Neural cell (in vitro differentiated cells): ENCODE data around the gene CNST.

Experiments used
- EZH2 ChIP-seq: fragments of 200-600, 300-800 bp; shearing (Covaris generic), sonication (generic); IDR thresholded peaks from 2 replicates; pipeline ENCODE4 v1.6.1; 2014; ENCODE audit warnings: antibody characterized with exemption, low read length, borderline replicate concordance, mild to moderate bottlenecking; ENCODE audit not compliant: insufficient read depth, poor library complexity, severe bottlenecking
- POLR2AphosphoS5 ChIP-seq: IDR thresholded peaks from 2 replicates; pipeline ENCODE4 v1.6.1; 2012
- SMC3 ChIP-seq: fragments of 450-650 bp; conservative IDR thresholded peaks from 2 replicates; pipeline ENCODE4 v1.6.1; 2014; ENCODE audit warnings: antibody characterized with exemption, mild to moderate bottlenecking, moderate library complexity; ENCODE audit not compliant: poor library complexity
- TF ChIP-seq, protein P1 (sequence below): fragments of 450-650 bp; IDR thresholded peaks from 2 replicates; pipeline ENCODE4 v1.5.1; 2014; ENCODE audit warnings: antibody characterized with exemption, mild to moderate bottlenecking, moderate library complexity; ENCODE audit not compliant: poor library complexity, severe bottlenecking
- TF ChIP-seq, protein P2 (sequence below): IDR thresholded peaks from 2 replicates; pipeline ENCODE4 v1.6.1; 2012; ENCODE audit warnings: borderline replicate concordance

DNA sequence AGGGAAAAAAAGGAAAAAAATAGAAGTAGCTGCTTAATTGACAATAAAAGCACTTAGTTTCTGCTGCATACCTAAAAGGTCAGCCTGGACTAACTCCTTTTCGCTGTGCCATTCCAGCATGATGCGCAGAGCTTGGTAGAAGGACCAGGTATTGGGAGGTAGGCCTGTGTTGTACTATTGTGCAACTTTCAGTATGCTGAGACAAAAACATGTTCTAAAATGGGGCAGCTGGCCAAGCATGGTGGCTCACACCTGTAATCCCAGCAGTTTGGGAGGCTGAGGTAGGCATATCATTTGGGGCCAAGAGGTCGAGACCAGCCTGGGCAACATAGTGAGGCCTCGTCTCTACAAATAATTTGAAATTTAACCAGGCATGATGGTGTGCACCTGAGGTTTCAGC is 142.9 kb downstream of the CNST start:
- TF ChIP-seq, protein P1, sequence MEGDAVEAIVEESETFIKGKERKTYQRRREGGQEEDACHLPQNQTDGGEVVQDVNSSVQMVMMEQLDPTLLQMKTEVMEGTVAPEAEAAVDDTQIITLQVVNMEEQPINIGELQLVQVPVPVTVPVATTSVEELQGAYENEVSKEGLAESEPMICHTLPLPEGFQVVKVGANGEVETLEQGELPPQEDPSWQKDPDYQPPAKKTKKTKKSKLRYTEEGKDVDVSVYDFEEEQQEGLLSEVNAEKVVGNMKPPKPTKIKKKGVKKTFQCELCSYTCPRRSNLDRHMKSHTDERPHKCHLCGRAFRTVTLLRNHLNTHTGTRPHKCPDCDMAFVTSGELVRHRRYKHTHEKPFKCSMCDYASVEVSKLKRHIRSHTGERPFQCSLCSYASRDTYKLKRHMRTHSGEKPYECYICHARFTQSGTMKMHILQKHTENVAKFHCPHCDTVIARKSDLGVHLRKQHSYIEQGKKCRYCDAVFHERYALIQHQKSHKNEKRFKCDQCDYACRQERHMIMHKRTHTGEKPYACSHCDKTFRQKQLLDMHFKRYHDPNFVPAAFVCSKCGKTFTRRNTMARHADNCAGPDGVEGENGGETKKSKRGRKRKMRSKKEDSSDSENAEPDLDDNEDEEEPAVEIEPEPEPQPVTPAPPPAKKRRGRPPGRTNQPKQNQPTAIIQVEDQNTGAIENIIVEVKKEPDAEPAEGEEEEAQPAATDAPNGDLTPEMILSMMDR = no peak
- TF ChIP-seq SMC3 (no peak), POLR2AphosphoS5 (no peak), EZH2 (no peak)
- TF ChIP-seq, protein P2, sequence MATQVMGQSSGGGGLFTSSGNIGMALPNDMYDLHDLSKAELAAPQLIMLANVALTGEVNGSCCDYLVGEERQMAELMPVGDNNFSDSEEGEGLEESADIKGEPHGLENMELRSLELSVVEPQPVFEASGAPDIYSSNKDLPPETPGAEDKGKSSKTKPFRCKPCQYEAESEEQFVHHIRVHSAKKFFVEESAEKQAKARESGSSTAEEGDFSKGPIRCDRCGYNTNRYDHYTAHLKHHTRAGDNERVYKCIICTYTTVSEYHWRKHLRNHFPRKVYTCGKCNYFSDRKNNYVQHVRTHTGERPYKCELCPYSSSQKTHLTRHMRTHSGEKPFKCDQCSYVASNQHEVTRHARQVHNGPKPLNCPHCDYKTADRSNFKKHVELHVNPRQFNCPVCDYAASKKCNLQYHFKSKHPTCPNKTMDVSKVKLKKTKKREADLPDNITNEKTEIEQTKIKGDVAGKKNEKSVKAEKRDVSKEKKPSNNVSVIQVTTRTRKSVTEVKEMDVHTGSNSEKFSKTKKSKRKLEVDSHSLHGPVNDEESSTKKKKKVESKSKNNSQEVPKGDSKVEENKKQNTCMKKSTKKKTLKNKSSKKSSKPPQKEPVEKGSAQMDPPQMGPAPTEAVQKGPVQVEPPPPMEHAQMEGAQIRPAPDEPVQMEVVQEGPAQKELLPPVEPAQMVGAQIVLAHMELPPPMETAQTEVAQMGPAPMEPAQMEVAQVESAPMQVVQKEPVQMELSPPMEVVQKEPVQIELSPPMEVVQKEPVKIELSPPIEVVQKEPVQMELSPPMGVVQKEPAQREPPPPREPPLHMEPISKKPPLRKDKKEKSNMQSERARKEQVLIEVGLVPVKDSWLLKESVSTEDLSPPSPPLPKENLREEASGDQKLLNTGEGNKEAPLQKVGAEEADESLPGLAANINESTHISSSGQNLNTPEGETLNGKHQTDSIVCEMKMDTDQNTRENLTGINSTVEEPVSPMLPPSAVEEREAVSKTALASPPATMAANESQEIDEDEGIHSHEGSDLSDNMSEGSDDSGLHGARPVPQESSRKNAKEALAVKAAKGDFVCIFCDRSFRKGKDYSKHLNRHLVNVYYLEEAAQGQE = no peak
